ENCODE data around the gene CHN2.

CHN2 gene

DNA sequence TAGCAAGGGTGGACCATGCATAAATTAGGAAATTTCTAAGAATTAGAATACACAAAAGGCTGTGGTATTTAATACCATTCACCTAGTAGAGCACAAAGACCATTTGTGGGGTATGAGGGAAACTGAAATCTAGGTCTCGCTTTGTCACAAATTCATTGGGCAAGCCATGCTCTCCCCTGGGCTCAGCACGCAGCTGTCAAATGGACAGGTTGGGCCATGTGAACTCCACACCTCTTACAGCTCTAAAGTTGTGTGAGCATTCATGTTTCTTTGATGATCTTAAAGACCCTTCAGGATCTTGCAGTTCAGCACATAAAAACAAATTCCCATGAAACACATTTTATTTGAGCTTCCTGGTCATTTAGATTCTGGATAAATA, 121.3 kb downstream of the CHN2 start:
- no peak for DNase-seq
- Histone ChIP-seq H3K4me1 (ENCODE audit: control insufficient read depth, insufficient read depth, low read length, poor library complexity, severe bottlenecking) (no peaks in the 10 kb centered on the region), H3K27ac (ENCODE audit: insufficient read depth, low read length, poor library complexity, severe bottlenecking) (no peak overlapping the region), H3K36me3 (ENCODE audit: control insufficient read depth, insufficient read depth, low read length) (no peaks in the 10 kb centered on the region), H3K27me3 (replicated peaks; ENCODE audit: control insufficient read depth, insufficient read depth, low read length, poor library complexity, severe bottlenecking) (no peaks in the 10 kb centered on the region), H3K9me3 (ENCODE audit: control insufficient read depth, low read length) (no peaks in the 10 kb centered on the region), H3K4me3 (ENCODE audit: insufficient read depth, low read depth, low read length, poor library complexity, severe bottlenecking) (no peak overlapping the region)

GRCh38 chr7:29316926-29317325, 122.4 kb downstream of the CHN2 start:
- H3K9me3 ChIP-seq (ENCODE audit: control insufficient read depth, low read length), result no peaks in the 10 kb centered on the region
- H3K4me1 ChIP-seq (ENCODE audit: control insufficient read depth, insufficient read depth, low read length, poor library complexity, severe bottlenecking), result no peaks in the 10 kb centered on the region
- DNase-seq, result no peak
- no peaks in the 10 kb centered on the region for H3K36me3 ChIP-seq (ENCODE audit: control insufficient read depth, insufficient read depth, low read length)
- H3K4me3 ChIP-seq (ENCODE audit: insufficient read depth, low read depth, low read length, poor library complexity, severe bottlenecking), result no peak overlapping the region
- H3K27me3 ChIP-seq (replicated peaks; ENCODE audit: control insufficient read depth, insufficient read depth, low read length, poor library complexity, severe bottlenecking), result no peaks in the 10 kb centered on the region
- no peak overlapping the region for H3K27ac ChIP-seq (ENCODE audit: insufficient read depth, low read length, poor library complexity, severe bottlenecking)

DNA sequence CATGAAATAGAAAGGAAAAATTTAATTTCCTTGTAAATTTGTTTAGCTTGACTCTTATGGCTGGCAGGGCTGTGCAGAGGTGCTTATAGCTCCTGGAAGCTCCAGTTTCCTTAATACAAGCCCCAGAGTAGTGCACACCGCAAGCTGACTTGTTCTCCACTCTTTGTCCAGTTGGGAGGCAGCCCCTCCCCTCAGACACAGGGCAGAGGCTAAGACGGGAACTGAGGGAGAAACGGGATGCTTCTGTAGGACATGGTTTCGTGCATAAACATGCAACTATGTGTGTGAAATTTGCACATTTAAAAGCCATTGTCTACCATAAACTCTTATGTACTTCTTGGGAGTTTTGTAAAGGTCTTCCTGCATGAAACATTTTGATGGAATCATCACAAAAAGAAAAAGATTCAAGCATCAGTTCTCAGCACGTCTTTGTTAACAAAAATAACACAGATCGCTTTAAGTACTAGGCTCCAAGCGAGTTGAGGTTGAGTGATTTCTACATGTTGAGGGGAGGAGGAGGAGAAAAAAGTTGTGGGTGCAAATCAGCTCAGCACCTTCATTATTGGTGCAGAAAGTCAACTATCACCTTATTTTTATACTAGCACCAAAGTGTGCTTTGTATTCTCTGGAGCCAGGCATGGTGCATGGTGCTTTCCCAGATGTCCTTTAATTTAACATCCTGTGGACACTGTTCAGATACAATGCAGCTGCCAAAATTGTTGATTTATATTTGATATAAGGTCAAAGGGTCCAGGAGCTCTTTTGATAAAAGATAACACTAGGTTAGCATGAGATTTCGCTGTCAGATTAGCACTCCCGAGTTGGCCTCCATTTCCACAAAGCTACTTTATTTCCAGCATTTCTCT, 124.5 kb downstream of the CHN2 start:
- Histone ChIP-seq H3K36me3 (ENCODE audit: control insufficient read depth, insufficient read depth, low read length) (no peaks in the 10 kb centered on the region), H3K4me1 (ENCODE audit: control insufficient read depth, insufficient read depth, low read length, poor library complexity, severe bottlenecking) (no peaks in the 10 kb centered on the region)

DNA sequence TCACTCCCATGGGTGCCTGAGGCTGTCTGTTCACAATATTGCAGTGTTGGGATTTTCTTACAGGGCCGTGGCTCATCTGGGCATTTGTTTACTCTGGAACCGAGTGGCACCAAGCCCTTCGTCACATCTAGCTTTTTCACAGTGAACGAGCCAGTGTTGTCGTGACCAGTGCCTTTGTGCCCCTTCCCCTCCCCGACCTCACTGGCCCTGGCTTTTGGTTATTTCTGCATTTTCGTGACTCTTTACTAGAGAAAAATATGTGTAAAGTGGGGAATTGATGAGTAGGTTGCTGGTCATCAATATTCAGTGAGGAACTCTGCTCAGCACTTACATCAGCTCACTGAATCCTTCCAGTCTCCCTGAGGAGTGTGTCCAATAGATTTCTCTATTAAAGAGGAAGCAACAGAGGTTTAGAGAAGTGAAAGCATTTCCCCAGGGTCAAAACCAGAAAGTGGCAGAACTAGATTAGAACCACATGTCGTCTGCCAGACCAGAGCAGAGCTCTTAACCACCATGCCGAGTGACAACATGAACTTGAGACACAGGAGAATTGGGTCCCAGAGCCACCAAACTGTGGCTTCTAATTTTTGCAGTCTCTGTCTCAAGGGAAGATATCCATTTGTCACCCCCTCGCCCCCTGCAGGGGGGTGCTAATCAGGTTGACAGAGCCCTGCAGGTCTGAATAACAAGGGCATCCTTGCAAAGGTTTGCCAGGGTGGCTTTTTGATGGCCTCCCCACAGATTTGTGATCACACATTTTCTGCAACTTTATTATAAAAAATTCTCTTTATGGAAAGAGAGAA, 125.3 kb downstream of the CHN2 start:
- no peaks in the 10 kb centered on the region for H3K4me1 ChIP-seq (ENCODE audit: control insufficient read depth, insufficient read depth, low read length, poor library complexity, severe bottlenecking)
- no peak overlapping the region for H3K27ac ChIP-seq (ENCODE audit: insufficient read depth, low read length, poor library complexity, severe bottlenecking)
- no peaks in the 10 kb centered on the region for H3K27me3 ChIP-seq (replicated peaks; ENCODE audit: control insufficient read depth, insufficient read depth, low read length, poor library complexity, severe bottlenecking)
- no peaks in the 10 kb centered on the region for H3K9me3 ChIP-seq (ENCODE audit: control insufficient read depth, low read length)
- no peak for DNase-seq
- H3K4me3 ChIP-seq (ENCODE audit: insufficient read depth, low read depth, low read length, poor library complexity, severe bottlenecking), result no peak overlapping the region
- no peaks in the 10 kb centered on the region for H3K36me3 ChIP-seq (ENCODE audit: control insufficient read depth, insufficient read depth, low read length)

More for the DNA sequence above, 124.5 kb downstream of the CHN2 start:
- no peak for DNase-seq
- no peak overlapping the region for H3K27ac ChIP-seq (ENCODE audit: insufficient read depth, low read length, poor library complexity, severe bottlenecking)
- H3K27me3 ChIP-seq (replicated peaks; ENCODE audit: control insufficient read depth, insufficient read depth, low read length, poor library complexity, severe bottlenecking), result no peaks in the 10 kb centered on the region
- no peak overlapping the region for H3K4me3 ChIP-seq (ENCODE audit: insufficient read depth, low read depth, low read length, poor library complexity, severe bottlenecking)
- H3K9me3 ChIP-seq (ENCODE audit: control insufficient read depth, low read length), result no peaks in the 10 kb centered on the region

GRCh38 chr7:29320577-29320976, 126.0 kb downstream of the CHN2 start:
- no peak overlapping the region for H3K27ac ChIP-seq (ENCODE audit: insufficient read depth, low read length, poor library complexity, severe bottlenecking)

DNA sequence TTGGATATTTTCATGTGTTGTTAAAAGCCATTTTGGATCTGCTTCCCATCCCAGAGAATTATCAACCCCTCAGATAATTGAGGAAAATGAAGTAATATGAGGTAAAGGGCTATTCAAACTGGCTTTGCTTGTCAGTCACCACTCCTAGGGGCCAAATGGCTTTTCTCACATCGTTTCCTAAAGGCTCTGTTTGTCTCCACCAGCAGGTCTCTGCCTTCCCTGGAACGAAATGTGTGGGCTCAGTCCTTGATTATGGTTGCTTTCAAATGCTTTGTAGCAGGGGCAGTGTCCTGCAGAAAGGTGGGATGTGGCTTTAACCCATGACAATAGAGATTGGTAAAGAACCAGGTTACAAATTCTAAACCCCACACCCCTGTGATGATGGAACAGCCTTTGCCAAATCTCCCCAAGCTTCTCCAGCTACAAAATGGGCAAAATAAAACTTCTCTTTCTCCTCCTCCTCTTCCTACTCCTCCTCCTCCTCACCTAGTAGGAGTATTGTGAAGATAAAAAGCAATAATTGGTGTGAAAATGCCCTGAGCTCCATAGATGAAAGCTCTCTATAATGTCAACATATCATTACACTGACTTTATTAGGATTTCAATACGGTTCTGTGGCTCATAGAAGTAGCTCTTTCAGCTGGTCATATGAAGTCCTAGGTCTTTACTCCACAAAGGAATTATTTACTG, 127.6 kb downstream of the CHN2 start:
- Histone ChIP-seq H3K36me3 (ENCODE audit: control insufficient read depth, insufficient read depth, low read length) (no peaks in the 10 kb centered on the region), H3K4me1 (ENCODE audit: control insufficient read depth, insufficient read depth, low read length, poor library complexity, severe bottlenecking) (no peaks in the 10 kb centered on the region), H3K9me3 (ENCODE audit: control insufficient read depth, low read length) (no peaks in the 10 kb centered on the region), H3K27ac (ENCODE audit: insufficient read depth, low read length, poor library complexity, severe bottlenecking) (no peak overlapping the region), H3K27me3 (replicated peaks; ENCODE audit: control insufficient read depth, insufficient read depth, low read length, poor library complexity, severe bottlenecking) (no peaks in the 10 kb centered on the region), H3K4me3 (ENCODE audit: insufficient read depth, low read depth, low read length, poor library complexity, severe bottlenecking) (no peak overlapping the region)
- DNase-seq, result no peak

More at GRCh38 chr7:29320577-29320976, 126.0 kb downstream of the CHN2 start:
- Histone ChIP-seq H3K36me3 (ENCODE audit: control insufficient read depth, insufficient read depth, low read length) (no peaks in the 10 kb centered on the region), H3K4me3 (ENCODE audit: insufficient read depth, low read depth, low read length, poor library complexity, severe bottlenecking) (no peak overlapping the region), H3K27me3 (replicated peaks; ENCODE audit: control insufficient read depth, insufficient read depth, low read length, poor library complexity, severe bottlenecking) (no peaks in the 10 kb centered on the region), H3K4me1 (ENCODE audit: control insufficient read depth, insufficient read depth, low read length, poor library complexity, severe bottlenecking) (no peaks in the 10 kb centered on the region), H3K9me3 (ENCODE audit: control insufficient read depth, low read length) (no peaks in the 10 kb centered on the region)
- DNase-seq, result no peak

DNA sequence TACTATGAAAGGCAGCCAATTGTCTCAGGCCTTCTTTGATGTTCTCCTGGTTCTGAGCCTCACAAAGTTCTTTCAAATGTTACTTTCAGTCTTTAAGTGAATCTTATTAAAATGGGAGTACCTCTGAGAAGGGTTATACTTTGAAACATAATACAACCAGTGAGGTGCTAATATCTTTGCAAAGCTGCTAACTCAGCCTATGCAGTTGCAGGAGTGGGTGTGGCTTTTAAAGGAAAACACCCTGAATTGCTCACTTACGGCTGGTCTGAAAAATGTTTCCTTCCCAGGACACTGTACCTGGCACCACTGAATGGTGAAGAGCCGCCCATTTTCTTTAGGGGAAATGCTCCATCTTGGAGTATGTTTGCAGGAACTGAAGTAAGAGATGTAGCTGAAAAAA, 130.9 kb downstream of the CHN2 start:
- Histone ChIP-seq H3K27ac (ENCODE audit: insufficient read depth, low read length, poor library complexity, severe bottlenecking) (no peak overlapping the region), H3K27me3 (replicated peaks; ENCODE audit: control insufficient read depth, insufficient read depth, low read length, poor library complexity, severe bottlenecking) (no peaks in the 10 kb centered on the region), H3K4me1 (ENCODE audit: control insufficient read depth, insufficient read depth, low read length, poor library complexity, severe bottlenecking) (no peaks in the 10 kb centered on the region), H3K36me3 (ENCODE audit: control insufficient read depth, insufficient read depth, low read length) (no peaks in the 10 kb centered on the region), H3K4me3 (ENCODE audit: insufficient read depth, low read depth, low read length, poor library complexity, severe bottlenecking) (no peak overlapping the region), H3K9me3 (ENCODE audit: control insufficient read depth, low read length) (no peaks in the 10 kb centered on the region)
- DNase-seq, result no peak

DNA sequence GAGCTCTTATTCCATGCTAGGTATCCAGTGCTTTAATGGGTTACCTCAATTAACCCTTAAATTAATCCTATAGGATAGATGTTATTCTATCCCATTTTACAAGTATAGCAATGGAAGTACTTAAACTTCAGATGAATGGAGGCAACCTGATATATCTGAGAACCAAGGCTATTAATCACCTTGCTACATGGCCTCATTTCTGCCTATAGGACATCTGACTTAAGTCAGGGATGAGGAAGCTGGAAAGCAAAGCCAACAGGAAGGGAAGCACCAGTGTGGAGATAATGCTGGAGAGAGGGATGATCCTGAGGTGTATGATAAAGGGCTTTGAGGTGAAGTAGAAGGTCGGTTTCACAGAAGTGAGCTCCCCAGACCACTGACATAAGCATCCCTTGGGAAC, 132.3 kb downstream of the CHN2 start:
- no peaks in the 10 kb centered on the region for H3K36me3 ChIP-seq (ENCODE audit: control insufficient read depth, insufficient read depth, low read length)
- H3K4me1 ChIP-seq (ENCODE audit: control insufficient read depth, insufficient read depth, low read length, poor library complexity, severe bottlenecking), result no peaks in the 10 kb centered on the region
- H3K4me3 ChIP-seq (ENCODE audit: insufficient read depth, low read depth, low read length, poor library complexity, severe bottlenecking), result no peak overlapping the region
- no peak overlapping the region for H3K27ac ChIP-seq (ENCODE audit: insufficient read depth, low read length, poor library complexity, severe bottlenecking)
- no peaks in the 10 kb centered on the region for H3K27me3 ChIP-seq (replicated peaks; ENCODE audit: control insufficient read depth, insufficient read depth, low read length, poor library complexity, severe bottlenecking)
- no peaks in the 10 kb centered on the region for H3K9me3 ChIP-seq (ENCODE audit: control insufficient read depth, low read length)
- no peak for DNase-seq

- no peak overlapping the region for H3K27ac ChIP-seq (ENCODE audit: insufficient read depth, low read length, poor library complexity, severe bottlenecking)
- no peaks in the 10 kb centered on the region for H3K4me1 ChIP-seq (ENCODE audit: control insufficient read depth, insufficient read depth, low read length, poor library complexity, severe bottlenecking)
- no peaks in the 10 kb centered on the region for H3K36me3 ChIP-seq (ENCODE audit: control insufficient read depth, insufficient read depth, low read length)
- H3K9me3 ChIP-seq (ENCODE audit: control insufficient read depth, low read length), result no peaks in the 10 kb centered on the region
- H3K4me3 ChIP-seq (ENCODE audit: insufficient read depth, low read depth, low read length, poor library complexity, severe bottlenecking), result no peak overlapping the region
- DNase-seq, result no peak
- no peaks in the 10 kb centered on the region for H3K27me3 ChIP-seq (replicated peaks; ENCODE audit: control insufficient read depth, insufficient read depth, low read length, poor library complexity, severe bottlenecking)
Observed at GRCh38 chr7:29327455-29327854, 132.9 kb downstream of the CHN2 start.

GRCh38 chr7:29328045-29328444, 133.5 kb downstream of the CHN2 start:
- H3K4me3 ChIP-seq (ENCODE audit: insufficient read depth, low read depth, low read length, poor library complexity, severe bottlenecking), result no peak overlapping the region
- H3K9me3 ChIP-seq (ENCODE audit: control insufficient read depth, low read length), result no peaks in the 10 kb centered on the region
- H3K4me1 ChIP-seq (ENCODE audit: control insufficient read depth, insufficient read depth, low read length, poor library complexity, severe bottlenecking), result no peaks in the 10 kb centered on the region
- no peak overlapping the region for H3K27ac ChIP-seq (ENCODE audit: insufficient read depth, low read length, poor library complexity, severe bottlenecking)
- H3K36me3 ChIP-seq (ENCODE audit: control insufficient read depth, insufficient read depth, low read length), result no peaks in the 10 kb centered on the region
- H3K27me3 ChIP-seq (replicated peaks; ENCODE audit: control insufficient read depth, insufficient read depth, low read length, poor library complexity, severe bottlenecking), result no peaks in the 10 kb centered on the region
- no peak for DNase-seq

All from effector memory CD4-positive, alpha-beta T cell (primary cell).